HepG2 (cell line): ENCODE data around the gene SLC16A3. TPM values are rescaled to one million over a fixed set of nuclear protein-coding genes. Genes with fewer than 3 reads are reported as not detected.

Experiments used
- AHR ChIP-seq: IDR thresholded peaks from 2 replicates; pipeline ENCODE4 v1.6.1; 2018; ENCODE audit warnings: missing genetic modification reagents, missing compliant biosample characterization
- HDAC1 ChIP-seq: sonication (generic); formaldehyde crosslinking; IDR thresholded peaks from 2 replicates; pipeline ENCODE4 v1.5.1; 2020; ENCODE audit warnings: mild to moderate bottlenecking, missing genetic modification reagents
- JARID2 ChIP-seq: sonication (generic); formaldehyde crosslinking; IDR thresholded peaks from 2 replicates; pipeline ENCODE4 v1.8.1; 2023; ENCODE audit warnings: missing genetic modification reagents, inconsistent platforms; ENCODE audit not compliant: insufficient replicate concordance
- MED13 ChIP-seq: sonication (generic); formaldehyde crosslinking; IDR thresholded peaks from 2 replicates; pipeline ENCODE4 v1.5.0; 2020; ENCODE audit warnings: missing genetic modification reagents
- MTF1 ChIP-seq: sonication (generic); formaldehyde crosslinking; IDR thresholded peaks from 2 replicates; pipeline ENCODE4 v1.5.0; 2020; ENCODE audit warnings: missing genetic modification reagents
- NFATC3 ChIP-seq: sonication (generic); formaldehyde crosslinking; IDR thresholded peaks from 2 replicates; pipeline ENCODE4 v1.5.1; 2020; ENCODE audit warnings: mild to moderate bottlenecking, missing genetic modification reagents
- NFE2L1 ChIP-seq: sonication (generic); formaldehyde crosslinking; IDR thresholded peaks from 2 replicates; pipeline ENCODE4 v1.4.0; 2020; ENCODE audit warnings: missing genetic modification reagents, mild to moderate bottlenecking, borderline replicate concordance
- NFKBIZ ChIP-seq: IDR thresholded peaks from 2 replicates; pipeline ENCODE4 v1.6.1; 2018; ENCODE audit warnings: missing genetic modification reagents, missing compliant biosample characterization
- PATZ1 ChIP-seq: sonication (generic); formaldehyde crosslinking; IDR thresholded peaks from 2 replicates; pipeline ENCODE4 v1.4.0; 2020; ENCODE audit warnings: missing genetic modification reagents
- POLR2AphosphoS2 ChIP-seq: IDR thresholded peaks from 2 replicates; pipeline ENCODE4 v1.6.1; 2011; ENCODE audit warnings: low read depth, low read length, improper control_type of control experiment
- POLR2G ChIP-seq: fragments of 200-400 bp; formaldehyde crosslinking; IDR thresholded peaks from 2 replicates; pipeline ENCODE4 v1.6.1; 2018; ENCODE audit warnings: mild to moderate bottlenecking, low read depth, low read length, moderate library complexity
- RELA ChIP-seq: sonication (generic); formaldehyde crosslinking; IDR thresholded peaks from 2 replicates; pipeline ENCODE4 v1.4.0; 2020; ENCODE audit warnings: missing genetic modification reagents
- SIX4 ChIP-seq: sonication (generic); formaldehyde crosslinking; IDR thresholded peaks from 2 replicates; pipeline ENCODE4 v1.4.0; 2020; ENCODE audit warnings: missing genetic modification reagents
- SP140L ChIP-seq: sonication (generic); formaldehyde crosslinking; IDR thresholded peaks from 2 replicates; pipeline ENCODE4 v1.4.0; 2020; ENCODE audit warnings: missing genetic modification reagents, borderline replicate concordance
- YY1 ChIP-seq: IDR thresholded peaks from 2 replicates; pipeline ENCODE4 v1.6.1; 2011; ENCODE audit warnings: low read length, low read depth, moderate library complexity, mild to moderate bottlenecking; ENCODE audit not compliant: insufficient read depth, insufficient replicate concordance
- ZBTB39 ChIP-seq: sonication (generic); formaldehyde crosslinking; IDR thresholded peaks from 2 replicates; pipeline ENCODE4 v1.5.0; 2020; ENCODE audit warnings: missing genetic modification reagents
- ZKSCAN5 ChIP-seq: sonication (generic); formaldehyde crosslinking; IDR thresholded peaks from 2 replicates; pipeline ENCODE4 v1.5.1; 2020; ENCODE audit warnings: mild to moderate bottlenecking, missing genetic modification reagents
- ZNF326 ChIP-seq: sonication (generic); formaldehyde crosslinking; IDR thresholded peaks from 2 replicates; pipeline ENCODE4 v1.4.0; 2020; ENCODE audit warnings: missing genetic modification reagents, borderline replicate concordance
- ZNF552 ChIP-seq: sonication (generic); formaldehyde crosslinking; IDR thresholded peaks from 2 replicates; pipeline ENCODE4 v1.9.0; 2022; ENCODE audit warnings: missing genetic modification reagents, mild to moderate bottlenecking, borderline replicate concordance
- ZNF772 ChIP-seq: sonication (generic); formaldehyde crosslinking; IDR thresholded peaks from 2 replicates; pipeline ENCODE4 v1.5.0; 2020; ENCODE audit warnings: mild to moderate bottlenecking, missing genetic modification reagents
- polyA plus RNA-seq, 8 experiments: library from polyadenylated mRNA; depleted of rRNA in 3 of 8; stranded (reverse) in 7 of 8; unstranded in 1 of 8; fragments of >200 nt; fragmentation: Illumina TruSeq in 4 of 8; extraction: Trizol in 4 of 8; gene quantifications; 2 replicates each; pipeline versions ENCODE4 v1.2.1 to v1.2.3, GENCODE V29; 2011 to 2016; ENCODE audit warnings: low read depth in 4 of 8, missing spikeins in 1 of 8, mixed read lengths in 1 of 8; ENCODE audit not compliant: insufficient read depth in 1 of 8
- total RNA-seq, 5 experiments: library from RNA; depleted of rRNA; stranded (reverse); fragments of >200 nt; fragmentation: Illumina TruSeq; extraction: Trizol; gene quantifications; 2 replicates each; pipeline ENCODE4 v1.2.3, GENCODE V29; 2016; ENCODE audit warnings: low read depth in 1 of 5
- TF ChIP-seq, protein P1 (sequence below): conservative IDR thresholded peaks from 2 replicates; pipeline ENCODE4 v1.6.1; 2018; ENCODE audit warnings: missing genetic modification reagents
- TF ChIP-seq, protein P2 (sequence below): sonication (generic); formaldehyde crosslinking; IDR thresholded peaks from 2 replicates; pipeline ENCODE4 v1.8.1; 2023; ENCODE audit warnings: missing genetic modification reagents, mild to moderate bottlenecking, borderline replicate concordance
- TF ChIP-seq, protein P3 (sequence below): sonication (generic); formaldehyde crosslinking; IDR thresholded peaks from 2 replicates; pipeline ENCODE4 v1.8.1; 2022; ENCODE audit warnings: mild to moderate bottlenecking, missing genetic modification reagents

SLC16A3 gene
- total and polyA plus RNA-seq, 2 of the 13 experiments (the other 11 are each of a cell fraction or from before 2014, with no cell fraction given), result 242 to 349 TPM

DNA sequence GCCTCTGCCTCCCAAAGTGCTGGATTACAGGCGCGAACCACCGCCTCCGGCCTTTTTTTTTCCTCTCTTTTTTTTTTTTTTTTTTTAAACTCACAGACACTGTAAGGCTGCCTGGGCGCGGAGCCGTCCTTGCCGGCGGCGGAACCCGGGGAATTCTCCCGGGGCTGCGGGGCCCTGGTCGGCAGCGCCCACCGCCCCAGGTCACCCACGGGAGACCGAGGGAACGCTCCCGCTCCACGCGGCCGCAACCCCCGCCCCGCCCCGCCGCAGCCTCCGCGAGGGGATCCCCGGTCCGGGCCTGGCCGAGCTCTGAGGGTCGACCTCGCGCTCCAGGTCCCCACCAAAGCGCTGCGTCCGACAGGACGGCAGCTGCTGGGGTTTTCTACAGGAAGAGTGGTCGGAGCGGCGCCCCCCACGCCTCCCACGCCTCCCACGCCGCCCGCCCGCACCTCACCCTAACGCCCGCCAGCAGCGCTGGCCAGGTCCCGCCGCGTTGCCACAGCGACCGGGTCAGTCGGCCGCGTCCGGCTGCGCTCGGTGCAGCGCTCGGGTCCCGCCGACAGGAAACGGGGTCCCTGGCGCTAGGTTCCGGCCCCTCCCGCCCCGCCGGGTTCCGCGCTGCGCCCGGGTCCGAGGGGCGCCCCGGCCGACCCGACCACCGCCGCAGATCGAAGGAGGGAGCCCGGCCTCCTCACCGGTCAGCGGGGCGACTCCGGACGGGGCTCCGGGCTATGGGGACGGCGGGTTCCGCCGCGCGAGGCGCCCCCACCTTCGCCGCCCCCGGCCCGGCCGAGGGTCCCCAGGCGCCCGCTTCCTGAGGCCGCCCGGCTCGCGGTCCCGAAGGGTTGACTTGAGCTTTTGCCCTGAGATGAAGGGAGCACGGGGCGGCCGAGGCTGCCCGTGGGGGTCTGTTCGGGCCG, 16.3 kb upstream of the SLC16A3 start, which contains the start of gene CCDC57 (continued):
- TF ChIP-seq ZBTB39 (CRISPR knock-in tag) (no peak), ZNF772 (CRISPR knock-in tag) (peak; percentile 90; the same call in 1 of the 2 replicates), JARID2 (CRISPR knock-in tag) (no peak), NFKBIZ (CRISPR knock-in tag) (no peak), YY1 (peak; percentile 85), POLR2G (peak; percentile 73), SP140L (CRISPR knock-in tag) (no peak), PATZ1 (CRISPR knock-in tag) (peak; percentile 87), HDAC1 (CRISPR knock-in tag) (peak; percentile 96), RELA (peak; percentile 96), POLR2AphosphoS2 (no peak), MTF1 (CRISPR knock-in tag) (no peak), AHR (CRISPR knock-in tag) (0 out of 2 replicates have a peak, but pooled peaks have one; percentile 45), SIX4 (CRISPR knock-in tag) (no peak; the same call in 1 of the 2 replicates), NFE2L1 (CRISPR knock-in tag) (no peak), ZKSCAN5 (CRISPR knock-in tag) (no peak), ZNF326 (no peak), NFATC3 (CRISPR knock-in tag) (no peak), MED13 (no peak), ZNF552 (CRISPR knock-in tag) (0 out of 2 replicates have a peak, but pooled peaks have one; percentile 54)
- TF ChIP-seq, protein P1, sequence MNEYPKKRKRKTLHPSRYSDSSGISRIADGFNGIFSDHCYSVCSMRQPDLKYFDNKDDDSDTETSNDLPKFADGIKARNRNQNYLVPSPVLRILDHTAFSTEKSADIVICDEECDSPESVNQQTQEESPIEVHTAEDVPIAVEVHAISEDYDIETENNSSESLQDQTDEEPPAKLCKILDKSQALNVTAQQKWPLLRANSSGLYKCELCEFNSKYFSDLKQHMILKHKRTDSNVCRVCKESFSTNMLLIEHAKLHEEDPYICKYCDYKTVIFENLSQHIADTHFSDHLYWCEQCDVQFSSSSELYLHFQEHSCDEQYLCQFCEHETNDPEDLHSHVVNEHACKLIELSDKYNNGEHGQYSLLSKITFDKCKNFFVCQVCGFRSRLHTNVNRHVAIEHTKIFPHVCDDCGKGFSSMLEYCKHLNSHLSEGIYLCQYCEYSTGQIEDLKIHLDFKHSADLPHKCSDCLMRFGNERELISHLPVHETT (CRISPR knock-in tag), result peak; percentile 89
- TF ChIP-seq, protein P2, sequence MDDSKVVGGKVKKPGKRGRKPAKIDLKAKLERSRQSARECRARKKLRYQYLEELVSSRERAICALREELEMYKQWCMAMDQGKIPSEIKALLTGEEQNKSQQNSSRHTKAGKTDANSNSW (CRISPR knock-in tag), result no peak
- TF ChIP-seq, protein P3, sequence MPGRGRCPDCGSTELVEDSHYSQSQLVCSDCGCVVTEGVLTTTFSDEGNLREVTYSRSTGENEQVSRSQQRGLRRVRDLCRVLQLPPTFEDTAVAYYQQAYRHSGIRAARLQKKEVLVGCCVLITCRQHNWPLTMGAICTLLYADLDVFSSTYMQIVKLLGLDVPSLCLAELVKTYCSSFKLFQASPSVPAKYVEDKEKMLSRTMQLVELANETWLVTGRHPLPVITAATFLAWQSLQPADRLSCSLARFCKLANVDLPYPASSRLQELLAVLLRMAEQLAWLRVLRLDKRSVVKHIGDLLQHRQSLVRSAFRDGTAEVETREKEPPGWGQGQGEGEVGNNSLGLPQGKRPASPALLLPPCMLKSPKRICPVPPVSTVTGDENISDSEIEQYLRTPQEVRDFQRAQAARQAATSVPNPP (CRISPR knock-in tag), result no peak; the same call in 1 of the 2 replicates
